Measurements from ENCODE around the gene MROH9.
A peak's percentile ranks its signal among the peaks of the same experiment; 100 is the strongest.

The MROH9 gene

DNA sequence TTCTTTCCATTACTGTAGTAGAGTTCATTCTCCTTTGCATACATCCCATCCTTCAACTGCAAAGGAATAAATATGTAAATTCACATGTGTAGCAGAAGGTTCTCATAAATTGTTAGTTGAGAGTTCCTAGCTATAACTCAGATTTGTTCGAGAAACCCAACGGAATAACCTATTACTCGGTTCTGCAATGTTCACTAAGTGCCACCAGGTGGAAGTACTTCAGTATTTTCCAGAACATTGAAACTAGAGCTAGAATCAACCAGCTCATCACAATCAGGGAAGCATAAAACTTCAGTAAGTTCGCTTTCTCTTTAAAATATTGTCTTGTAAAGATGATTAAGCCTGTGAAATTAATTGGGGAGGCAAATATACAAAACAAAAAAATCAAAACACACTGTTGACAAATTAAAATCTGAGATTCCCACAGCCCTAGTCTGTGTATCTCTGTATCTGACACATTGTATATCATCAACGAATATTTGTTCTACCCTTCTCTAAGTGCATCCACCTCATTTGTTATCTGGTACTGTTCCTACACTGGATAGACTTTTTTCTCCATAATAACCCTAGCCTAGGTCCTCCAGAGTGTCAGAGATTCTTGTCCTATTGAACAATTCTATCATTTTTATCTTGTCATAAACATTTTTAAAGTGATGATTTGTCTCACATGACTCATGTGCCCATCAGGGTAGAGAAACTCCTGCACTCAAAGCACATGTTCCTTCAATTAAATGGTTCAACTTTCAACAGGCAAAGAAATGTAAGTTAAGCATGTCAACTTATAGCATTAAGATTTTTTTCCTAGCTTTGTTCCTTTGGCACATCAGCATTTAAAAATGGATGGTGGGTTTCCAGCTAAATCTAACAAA is 31.9 kb downstream of the MROH9 start:
- DNase-seq (ENCODE audit: low read depth in 2 of 2): peak; percentile 19 to 25

DNA sequence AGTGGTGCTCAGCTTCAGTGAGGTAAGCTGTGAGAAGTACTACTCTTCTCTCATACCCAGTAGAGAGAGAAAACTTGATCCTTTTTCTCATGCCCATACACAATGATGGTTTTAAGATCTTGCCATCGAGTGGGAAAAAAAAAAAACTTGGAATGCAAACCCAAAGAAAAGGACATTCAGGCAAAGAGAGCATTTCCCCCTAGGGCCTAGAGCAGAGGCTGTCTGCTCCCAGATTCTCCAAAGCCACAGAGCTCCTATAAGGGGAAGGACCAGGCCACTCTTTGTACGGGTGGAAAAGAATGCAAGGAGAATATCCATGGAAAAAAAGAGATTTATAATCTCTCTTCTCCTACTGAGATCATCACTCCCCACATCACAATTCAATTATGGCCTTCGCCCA is 34.9 kb downstream of the MROH9 start:
- no peak for DNase-seq (ENCODE audit: low read depth in 2 of 2)

DNA sequence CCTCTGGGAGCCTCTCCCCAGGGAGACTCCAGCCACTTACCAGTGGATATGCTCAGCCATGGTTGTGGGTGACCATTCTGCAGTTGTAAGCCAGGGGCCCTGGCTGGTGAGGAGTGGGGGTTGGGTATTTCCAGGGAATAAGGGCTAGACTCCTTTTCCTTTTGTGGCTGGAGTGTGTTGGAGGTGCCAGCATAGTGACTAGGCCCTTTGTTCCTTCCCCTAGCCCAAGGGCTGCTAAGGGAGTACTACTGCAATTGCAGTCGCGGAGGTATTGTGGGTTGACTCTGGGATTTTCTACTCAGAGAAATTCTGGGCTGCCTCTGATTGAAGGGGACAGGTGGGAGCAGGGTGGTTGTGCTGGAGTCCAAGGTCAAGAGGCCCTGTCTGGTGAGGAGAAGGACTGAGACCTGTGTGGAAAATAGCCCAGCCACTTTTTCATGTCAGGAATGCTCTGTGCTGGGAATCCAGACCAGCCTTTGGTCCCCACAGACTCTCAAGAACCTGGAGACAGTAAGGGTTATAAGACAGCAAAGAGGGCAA is 43.1 kb downstream of the MROH9 start:
- DNase-seq (ENCODE audit: low read depth in 2 of 2): no peak

DNA sequence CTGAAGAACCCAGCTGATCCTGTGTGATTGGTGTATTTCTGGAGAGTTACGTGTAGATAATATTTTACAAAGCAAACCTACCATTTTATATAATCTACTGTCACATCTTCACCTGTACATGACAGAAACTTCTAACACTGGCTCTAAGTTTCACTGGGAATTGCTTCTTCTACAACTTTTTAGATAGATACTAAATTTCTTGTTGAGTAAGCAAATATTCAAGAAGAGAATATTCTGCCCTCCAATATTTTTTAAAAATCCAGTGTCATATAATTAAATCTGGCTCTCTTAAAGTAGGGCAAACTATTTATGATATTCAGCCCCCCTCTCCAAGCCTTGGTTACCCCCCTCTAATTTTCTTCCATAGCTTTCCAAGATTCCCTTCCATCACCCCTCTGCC is 50.1 kb downstream of the MROH9 start:
- DNase-seq (ENCODE audit: low read depth in 2 of 2): no peak

DNA sequence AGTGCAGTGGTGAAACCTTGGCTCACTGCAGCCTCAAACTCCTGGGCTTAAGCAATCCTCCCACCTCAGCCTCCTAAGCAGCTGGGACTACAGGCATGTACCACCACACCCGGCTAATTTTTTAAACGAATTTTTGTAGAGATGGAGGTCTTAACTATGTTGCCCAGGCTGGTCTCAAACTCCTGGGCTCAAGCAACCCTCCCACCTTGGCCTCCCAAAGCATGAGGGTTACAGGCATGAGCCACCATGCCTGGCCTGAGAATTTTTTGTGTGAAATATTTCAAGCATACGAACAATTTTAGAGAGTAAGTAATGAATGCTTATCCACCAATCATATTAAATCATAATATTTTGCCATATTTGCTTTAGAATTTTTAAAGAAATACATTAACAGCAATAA is 51.6 kb downstream of the MROH9 start:
- DNase-seq (ENCODE audit: low read depth in 2 of 2): no peak

DNA sequence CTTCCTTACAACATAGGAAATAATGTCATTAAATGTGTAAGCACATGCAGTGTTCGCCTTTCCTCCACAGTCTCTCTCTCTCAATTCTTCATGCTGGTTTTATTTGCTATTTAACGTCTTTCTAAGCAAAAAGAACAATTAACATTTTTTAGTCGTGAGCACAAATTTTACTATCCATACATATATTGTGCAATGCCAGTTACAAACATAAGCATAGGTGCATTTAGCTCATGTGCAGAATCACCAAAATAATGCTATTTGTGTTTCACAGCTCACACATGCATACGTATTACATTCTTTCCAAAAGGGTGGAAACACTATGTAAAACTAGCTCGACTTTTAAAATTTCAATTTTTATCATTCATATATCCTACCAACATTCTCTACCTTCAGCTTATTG is 52.1 kb downstream of the MROH9 start:
- DNase-seq (ENCODE audit: low read depth in 2 of 2): no peak

DNA sequence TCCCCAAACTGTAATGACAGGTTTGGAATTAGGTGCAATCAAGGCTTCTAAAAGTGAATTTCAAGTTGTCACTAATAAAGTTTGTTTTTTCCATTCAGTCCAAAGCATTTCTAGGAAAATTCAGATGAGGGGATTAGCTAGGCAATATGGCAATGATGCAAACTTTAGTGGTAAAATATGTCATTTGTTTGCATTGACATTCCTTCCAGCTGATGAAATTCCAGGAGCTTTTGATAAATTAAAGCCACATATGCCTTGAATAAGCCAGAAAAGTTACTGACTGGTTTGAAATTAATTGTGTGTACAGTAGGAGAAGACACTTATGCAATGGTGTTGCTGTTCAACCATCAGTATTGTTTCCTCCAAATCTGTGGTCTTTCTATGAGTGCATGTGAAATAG is 57.8 kb downstream of the MROH9 start:
- DNase-seq (ENCODE audit: low read depth in 2 of 2): peak; percentile 19 to 23

DNA sequence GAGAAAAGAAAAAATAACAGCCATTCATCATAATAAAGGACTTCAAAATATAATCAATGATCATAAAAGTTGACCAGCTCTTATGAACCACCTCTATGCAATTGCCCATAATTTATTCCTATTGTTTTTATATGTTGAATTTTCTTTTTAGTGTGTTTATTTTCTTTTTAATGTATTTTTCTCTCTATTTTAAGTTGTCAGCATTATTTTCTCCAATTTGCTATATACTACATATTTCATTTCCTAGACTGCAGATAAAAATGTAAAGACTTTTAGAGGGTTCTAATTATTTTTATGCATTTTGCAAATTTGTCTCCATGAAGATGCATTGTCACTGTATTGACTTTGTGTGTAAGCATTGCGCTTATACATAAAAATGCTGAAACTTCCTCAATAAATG is 58.4 kb downstream of the MROH9 start:
- DNase-seq (ENCODE audit: low read depth in 2 of 2): no peak

DNA sequence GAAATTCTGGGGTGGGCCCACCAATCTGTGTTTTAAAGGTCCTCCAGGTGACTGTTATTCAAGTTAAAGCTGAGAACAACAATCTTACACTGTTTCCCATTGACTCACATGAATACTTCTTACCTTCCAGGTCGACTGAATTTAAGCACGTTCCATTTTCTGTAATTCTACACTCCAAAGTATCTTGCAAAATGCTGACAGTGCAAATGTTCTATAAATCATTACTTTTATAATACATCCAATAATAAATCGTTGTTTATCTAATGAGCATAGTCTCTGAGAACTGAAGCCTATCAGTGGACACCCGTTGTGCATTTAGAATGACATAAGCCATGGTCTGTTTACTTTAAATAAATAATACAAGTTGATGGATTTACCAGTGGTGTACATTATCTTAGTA is 79.5 kb downstream of the MROH9 start:
- DNase-seq (ENCODE audit: low read depth in 2 of 2): no peak

DNA sequence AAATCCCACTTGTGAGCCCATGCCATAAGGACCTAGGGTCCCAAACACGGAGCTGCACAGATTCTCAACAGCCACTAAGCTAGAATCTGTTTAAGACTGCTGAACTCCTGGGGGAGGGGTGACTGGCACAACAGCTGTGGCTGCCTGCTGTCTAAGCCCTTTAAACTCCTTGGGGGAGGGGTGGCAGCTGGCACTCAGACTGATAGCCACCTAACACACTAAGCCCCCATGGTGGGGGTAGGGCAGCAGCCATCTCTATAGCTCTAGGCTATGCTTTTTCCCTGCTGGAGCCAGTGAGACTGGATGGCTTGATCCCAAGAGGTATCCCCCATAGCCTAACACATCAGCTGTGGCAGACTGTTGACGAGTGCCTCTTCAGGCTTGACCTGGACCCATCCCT is 82.1 kb downstream of the MROH9 start:
- DNase-seq (ENCODE audit: low read depth in 2 of 2): no peak

DNA sequence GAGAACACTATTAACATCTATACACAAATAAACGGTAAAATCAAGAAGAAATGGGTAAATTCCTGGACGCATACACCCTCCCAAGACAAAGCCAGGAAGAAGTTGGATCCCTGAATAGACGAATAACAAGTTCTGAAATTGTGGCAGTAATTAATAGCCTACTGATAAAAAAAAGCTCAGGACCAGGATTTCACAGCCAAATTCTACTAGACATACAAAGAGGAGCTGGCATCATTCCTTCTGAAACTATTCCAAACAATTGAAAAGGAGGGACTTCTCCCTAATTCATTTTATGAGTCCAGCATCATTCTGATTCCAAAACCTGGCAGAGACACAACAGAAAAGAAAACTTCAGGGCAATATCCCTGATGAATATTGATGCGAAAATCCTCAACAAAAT is 84.6 kb downstream of the MROH9 start:
- DNase-seq (ENCODE audit: low read depth in 2 of 2): no peak

DNA sequence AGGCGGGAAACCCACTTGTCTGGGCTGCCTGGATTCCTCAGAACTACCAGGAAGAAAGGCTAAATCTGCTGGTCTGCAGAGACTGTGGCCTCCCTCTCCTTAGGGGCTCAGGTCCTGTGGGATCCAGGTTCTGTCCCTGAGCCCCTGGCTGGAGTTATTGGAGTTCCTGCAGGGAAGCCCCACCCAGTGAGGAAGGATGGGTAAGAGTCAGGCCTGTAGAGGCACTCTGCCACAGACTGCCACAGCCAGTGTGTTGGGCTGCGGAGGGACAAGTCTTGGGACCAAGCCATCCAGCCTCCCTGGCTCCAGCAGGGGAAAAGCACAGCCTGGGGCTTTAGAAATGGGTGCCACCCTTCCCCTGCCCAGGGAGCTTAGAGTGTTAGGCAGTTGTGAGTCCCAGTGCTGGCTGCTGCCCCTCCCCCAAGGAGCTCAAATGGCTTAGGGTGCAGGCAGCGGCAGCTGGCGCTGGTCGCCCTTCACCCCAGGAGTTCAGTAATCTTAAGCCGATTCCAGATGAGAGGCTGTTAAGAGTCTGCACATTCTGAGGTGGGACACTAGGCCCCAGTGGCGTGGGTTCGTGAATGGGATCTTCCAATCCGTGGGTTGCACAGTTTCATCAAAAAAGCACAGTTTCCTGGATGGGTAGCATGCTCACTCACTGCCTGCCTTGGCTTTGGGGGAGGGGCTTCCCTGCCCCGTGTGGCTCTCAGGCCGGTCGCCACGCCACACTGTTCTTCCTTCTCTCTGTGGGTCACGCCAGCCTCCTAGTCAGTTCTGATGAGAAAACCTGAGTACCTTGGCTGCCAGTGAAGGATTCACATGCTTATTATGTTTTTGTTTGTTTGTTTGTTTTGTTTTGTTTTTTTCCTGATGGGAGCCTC is 97.7 kb downstream of the MROH9 start:
- no peak for DNase-seq (ENCODE audit: low read depth in 2 of 2)

DNA sequence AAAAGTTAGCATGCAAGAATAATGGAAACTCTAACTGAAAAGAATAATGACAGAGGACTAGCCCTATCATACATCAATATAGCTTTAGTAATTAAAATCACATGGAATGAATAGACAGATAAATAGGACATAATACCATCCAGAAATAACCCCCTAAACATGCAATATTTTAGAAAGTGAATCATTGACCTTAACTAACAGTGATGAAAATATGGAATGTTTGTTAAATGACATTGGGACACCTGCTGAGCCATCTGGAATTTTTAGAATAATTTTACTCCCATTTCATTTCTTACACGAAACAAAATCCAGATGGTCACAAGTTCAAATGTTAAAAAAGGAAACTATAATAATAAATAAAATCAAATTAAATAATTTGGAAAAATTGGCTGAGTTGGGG is 102.3 kb downstream of the MROH9 start:
- DNase-seq (ENCODE audit: low read depth in 2 of 2): peak; percentile 29 to 33

DNA sequence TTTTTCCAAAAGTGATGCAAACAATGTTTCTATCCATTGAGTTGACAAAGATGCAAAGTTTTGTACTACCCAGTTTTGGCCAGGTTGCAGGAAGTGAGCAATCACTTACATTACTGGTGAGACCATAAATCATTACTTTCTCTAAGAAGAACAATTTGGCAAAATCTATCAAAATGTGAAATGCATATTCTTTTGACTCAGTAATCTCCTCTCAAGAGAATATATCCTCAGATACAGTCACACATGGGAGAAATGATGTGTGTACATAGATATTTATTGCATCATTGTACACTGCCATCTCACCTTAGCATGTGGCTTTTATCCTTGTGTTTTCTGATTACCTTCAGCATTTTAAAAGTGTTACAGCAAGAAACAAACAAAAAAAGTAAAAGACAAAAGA is 103.0 kb downstream of the MROH9 start:
- DNase-seq (ENCODE audit: low read depth in 2 of 2): peak; percentile 28 to 33

DNA sequence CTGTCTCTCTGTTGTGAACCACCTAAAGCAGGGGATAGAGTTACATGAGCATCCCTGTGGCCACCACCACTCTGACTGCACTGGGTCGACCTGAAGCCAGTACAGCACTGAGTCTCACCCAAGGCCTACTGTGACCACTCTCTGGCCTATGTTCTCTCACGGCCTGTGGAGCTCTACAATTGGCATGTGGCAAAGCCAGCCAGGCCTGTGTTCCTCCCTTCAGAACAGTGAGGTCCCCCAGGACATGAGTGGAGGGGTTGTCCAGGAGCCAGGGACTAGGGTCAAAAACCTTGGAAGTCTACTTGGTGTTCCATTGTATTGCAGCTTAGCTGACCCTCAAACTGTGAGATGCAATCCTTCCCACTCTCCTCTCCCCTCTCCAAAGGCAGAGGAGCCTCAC is 112.7 kb downstream of the MROH9 start:
- no peak for DNase-seq (ENCODE audit: low read depth in 2 of 2)

DNA sequence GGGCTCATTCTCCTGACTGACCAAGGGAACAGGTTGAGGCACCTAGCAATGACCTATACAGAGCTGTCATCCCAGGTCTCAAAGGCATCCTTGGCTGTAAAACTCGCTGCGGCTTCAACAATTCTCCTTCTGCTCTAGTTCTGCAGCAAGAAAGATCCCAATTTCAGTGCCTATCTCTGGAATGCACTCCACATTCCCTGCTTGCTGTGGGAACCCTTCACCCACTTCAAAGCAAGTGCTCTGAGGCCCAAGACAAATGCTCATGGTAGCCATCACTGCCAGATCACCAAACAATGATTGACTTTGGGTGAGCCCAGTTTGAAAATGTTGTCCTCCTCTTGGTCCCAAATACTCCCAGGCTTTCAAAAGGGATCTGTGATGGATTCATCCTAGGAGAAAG is 117.6 kb downstream of the MROH9 start:
- DNase-seq (ENCODE audit: low read depth in 2 of 2): no peak

DNA sequence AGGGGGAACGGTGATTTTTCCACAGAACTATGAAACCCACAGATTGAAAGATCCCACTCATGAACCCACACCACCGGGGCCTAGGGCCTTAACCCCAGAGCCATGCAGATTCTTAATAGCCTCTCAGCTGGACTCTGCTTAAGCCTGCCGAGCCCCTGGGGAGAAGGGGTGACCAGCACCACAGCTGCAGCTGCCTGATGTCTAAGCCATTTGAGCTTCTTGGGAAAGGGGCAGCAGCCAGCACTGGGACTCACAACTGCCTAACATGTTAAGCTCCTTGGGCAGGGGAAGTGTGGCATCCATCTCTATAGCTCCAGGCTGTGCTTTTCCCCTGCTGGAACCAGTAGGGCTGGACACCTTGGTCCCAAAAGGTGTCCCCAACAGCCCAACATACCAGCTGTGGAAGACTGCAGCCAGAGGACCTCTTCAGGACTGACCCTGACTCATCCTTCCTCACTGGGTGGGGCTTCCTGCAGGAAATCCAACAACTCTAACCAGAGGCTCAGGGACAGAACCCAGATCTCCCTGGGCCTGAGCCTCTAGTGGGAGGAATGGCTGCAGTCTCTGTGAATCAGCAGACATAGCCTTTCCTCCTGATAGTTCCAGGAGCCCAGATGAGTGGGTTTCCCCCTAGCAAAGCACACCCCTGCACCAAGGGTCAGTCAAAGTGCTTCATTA is 120.8 kb downstream of the MROH9 start:
- DNase-seq (ENCODE audit: low read depth in 2 of 2): no peak

DNA sequence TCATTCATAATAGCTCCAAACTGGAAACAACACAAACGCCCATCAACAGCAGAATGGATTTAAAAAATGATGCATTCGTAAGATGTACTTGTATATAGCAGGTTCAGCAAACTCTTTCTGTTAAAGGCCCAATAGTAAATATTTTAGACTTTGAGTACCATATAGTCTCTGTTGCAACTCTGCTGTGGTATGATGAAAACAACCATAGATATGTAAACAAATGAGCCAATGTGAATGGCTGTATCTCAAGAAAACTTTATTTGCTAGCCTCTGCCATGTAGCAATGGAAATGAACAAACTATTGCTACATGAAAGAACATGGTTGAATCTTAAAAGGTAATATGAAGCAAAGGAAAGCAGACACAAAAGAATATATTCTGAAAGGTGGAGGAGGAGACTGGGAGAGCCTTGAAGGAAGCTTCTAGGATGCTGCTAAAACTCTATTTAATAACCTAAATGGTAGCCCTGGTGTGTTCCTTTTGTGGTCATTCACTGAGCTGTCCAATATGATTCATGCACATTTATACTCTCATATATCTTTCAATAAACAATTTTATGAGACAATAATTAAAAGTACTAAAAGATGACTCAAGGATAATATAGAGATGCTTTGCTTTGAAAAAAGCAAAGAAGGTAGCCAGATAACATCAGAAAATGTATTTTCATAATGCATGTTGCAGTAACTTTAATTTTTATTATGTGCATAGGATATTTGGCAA is 126.2 kb downstream of the MROH9 start:
- DNase-seq (ENCODE audit: low read depth in 2 of 2): no peak

DNA sequence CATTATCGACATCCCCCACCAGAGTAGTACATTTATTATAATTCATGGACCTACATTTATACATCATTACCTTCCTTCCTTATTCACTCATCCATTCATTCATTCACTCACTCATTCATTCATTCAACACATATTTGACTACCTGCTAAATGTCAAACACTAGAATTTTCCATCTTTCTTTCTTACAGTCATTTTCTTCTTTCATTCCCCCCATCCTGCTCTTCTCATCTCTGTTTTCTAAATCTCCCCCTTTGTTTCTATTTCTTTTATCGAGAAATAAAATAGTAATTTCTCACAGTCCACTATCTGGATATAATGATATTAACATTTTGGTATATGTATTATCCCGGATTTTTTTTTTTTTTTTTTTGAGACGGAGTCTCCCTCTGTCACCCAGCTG is 127.6 kb downstream of the MROH9 start:
- no peak for DNase-seq (ENCODE audit: low read depth in 2 of 2)

DNA sequence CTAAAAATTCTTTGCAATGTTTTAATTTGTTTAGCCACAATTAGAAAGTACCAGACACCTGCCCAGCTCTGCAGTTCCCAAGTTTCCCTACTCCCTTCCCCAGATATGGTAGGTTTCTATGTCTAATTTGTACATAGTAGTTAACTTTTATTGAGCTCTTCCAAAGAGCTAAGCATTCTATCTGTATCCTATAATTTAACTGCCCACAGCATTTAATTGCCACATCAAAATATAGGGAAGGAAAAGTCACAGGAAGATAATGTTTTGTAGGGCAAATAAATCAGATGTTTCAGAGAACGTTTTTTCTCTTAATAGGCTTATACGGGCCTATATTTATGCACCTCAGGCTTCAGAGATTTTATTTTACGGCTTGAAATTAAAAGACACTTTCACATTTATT is 139.7 kb downstream of the MROH9 start:
- no peak for DNase-seq (ENCODE audit: low read depth in 2 of 2)

DNA sequence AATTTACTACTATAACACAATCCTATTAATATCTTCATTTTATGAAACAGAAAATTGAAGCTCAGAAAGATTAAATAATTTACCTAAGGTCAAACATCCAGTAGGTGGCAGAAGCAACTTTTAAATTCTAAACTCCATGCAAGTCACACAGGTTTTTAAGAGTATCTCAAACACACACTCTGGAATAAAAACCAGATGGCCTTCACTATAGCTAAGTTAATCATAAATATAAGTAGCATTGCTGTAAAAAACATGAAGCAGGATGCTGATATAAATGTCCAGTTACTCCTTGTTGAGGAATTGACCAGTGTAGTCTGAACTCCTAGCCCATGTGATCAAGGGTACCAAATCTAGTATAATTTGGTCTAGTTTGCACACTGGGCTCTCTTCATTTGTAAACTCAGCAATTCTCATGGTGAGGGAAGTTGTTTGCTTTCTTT is 146.0 kb downstream of the MROH9 start:
- peak; percentile 46 to 51 for DNase-seq (ENCODE audit: low read depth in 2 of 2)

Data from fibroblast of skin of left quadriceps (primary cell).